GM19467 (cell line): Measurements from ENCODE around the gene EYS.
"Not testable (repeated sequence)": the region's sequence is repeated elsewhere in the genome, so short reads cannot be mapped to it uniquely, and the experiment has no call there.

Source experiments
- ATAC-seq: cut with Tn5 transposase; IDR thresholded peaks from one replicate; pipeline ENCODE4 v1.9.1; 2021; ENCODE audit warnings: mild to moderate bottlenecking, moderate library complexity; ENCODE audit not compliant: unreplicated experiment

Gene EYS

DNA sequence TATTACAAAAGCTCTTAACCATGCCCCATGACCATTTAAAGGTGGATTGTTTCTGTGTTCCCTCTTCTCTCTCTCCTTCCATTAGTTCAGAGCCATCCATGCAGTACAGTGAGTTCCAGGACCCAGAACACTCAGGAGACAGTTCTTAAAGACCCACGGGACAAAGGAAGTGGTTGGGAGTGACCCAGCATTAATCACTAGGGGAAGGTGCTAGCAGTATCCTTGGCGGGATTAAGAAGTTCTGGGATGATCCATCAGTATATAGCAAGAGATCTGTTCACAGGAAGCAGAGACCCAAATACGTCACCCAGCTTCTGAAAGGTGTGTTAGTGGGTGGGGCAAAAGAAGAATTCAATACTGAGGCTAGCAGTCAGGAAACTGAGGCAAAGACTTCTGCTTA lies 1917.3 kb downstream of the EYS start:
- no peak for ATAC-seq

DNA sequence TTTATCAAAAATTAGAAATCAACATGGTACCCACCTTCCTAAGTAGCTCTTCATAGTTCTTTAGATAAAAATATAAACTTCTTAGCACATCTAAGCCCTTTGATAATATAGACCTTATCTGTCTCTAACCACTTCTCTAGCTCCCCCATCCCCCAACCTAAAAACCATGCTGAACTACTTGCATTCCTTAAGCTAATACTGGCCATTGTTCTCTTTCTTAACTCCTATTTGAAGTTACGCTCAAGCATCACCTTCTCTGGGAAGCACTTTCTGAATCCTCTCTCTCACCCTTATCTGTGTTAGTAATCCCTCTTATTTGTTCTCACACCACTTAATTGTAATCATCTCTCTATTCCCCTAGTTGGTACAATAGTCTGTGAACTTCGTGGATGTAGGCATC lies 1918.5 kb downstream of the EYS start:
- no peak for ATAC-seq

DNA sequence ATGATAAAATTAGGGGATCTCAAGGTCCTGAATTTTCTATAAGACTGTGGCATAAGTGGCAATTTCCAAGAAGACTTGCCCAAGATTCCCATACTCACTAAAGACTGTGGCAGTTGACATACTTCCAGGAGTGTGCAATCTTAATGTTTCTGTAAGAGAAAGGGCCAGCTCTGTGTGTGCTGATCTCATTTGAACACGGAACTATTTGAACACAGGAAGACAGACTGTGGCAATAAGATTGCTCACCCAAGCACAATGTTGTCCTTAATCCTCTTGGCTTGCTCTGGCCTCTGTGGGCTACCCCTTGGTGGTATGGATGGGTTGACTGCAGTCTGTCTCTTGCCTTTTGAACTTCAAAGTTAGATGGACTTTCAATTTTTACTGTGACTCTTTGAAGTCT lies 1920.0 kb downstream of the EYS start:
- no peak for ATAC-seq

DNA sequence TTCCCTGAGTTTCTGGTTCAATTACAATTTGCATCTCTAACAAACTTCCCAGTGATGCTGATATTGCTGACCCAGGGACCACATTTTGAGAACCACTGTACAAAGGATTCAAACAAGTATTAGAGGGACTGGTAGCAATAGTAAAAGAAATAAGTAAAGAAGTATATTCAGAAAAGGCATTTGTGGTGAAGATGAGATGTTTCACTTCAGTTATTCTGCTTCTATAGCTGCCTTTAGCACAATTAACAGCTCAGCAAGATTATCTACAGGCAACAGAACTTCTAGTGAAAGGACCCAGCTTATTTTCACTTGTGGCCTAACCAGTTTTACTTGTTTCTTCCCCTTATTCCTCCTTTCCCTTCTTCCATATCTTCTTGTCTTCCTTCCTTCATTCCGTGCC lies 1922.0 kb downstream of the EYS start:
- ATAC-seq, result no peak

DNA sequence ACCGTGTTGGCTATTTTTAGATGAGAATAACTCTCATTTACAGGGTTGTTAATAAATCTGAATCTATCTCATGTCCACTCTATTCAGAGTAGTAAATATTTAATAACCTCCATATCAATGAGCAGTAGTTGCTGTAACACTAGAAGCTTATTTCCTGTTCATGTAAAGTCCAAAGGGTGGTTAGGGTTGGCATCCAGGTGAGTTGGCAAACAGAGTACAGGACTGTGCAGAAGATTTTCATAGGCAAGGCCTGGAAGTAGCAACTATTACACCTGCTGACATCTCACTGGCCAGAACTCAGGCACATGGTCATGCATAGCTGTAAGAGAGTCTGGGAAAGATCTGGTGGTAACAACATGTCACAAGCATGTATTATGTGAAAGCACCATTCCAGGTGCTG lies 1923.9 kb downstream of the EYS start:
- no peak for ATAC-seq

DNA sequence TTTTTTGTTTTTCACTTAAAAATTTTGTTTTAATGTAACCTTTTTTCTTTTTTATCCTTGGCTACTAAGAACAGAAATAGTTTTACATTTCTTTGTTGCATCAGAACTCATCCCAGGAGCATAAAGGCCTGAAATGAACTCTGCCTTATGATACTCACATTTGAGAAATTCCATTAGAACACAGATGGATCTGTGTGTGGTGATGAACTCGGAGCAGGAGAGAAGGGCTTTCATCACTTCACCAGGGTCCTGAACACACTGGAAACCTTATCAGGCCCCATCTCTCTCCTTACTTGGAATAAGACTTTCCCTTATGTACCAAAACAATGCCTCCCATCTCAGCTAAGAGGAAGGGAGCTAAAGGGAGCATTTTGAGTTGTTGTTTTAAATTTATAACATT lies 1932.1 kb downstream of the EYS start:
- ATAC-seq, result no peak

GRCh38 chr6:63773200-63773599 lies 1933.8 kb downstream of the EYS start:
- no peak for ATAC-seq

DNA sequence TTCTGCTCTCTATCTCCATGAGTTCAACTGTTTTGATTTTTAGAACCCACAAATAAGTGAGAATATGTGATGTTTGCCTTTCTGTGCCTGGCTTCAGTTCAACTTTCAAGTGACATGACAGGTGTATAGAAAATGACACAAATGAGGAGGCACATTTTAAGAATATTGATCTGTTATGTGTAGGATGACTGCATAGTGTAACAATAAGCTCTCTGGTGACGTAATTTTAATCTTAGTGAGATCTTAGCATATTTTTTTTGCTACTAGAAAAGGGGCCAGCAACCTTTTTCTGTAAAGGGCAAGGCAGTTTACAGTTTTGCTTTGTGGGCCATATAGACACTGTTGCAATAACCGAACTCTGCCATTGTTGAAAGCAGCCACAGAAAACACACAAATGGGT lies 1941.2 kb downstream of the EYS start:
- ATAC-seq, result no peak

GRCh38 chr6:63764318-63764916 lies 1942.6 kb downstream of the EYS start:
- no peak for ATAC-seq

DNA sequence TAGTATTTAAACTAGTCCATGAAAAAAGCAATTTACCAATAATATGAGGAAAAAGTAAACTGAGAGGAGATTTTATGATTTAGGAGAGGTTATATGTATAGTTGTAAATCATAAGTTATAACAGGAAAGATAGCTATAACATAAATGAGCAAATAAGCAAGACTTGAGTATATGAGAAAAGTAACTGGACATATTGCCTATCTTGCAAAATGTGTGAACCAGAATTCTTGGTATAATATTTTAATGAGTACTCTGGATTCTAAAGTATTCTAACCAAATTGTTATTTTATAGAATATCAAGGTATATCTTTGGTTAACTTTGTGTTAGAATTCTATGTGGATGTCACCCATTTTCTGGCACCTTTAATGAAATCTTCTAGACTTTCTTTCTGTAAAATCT lies 1946.8 kb downstream of the EYS start:
- no peak for ATAC-seq

DNA sequence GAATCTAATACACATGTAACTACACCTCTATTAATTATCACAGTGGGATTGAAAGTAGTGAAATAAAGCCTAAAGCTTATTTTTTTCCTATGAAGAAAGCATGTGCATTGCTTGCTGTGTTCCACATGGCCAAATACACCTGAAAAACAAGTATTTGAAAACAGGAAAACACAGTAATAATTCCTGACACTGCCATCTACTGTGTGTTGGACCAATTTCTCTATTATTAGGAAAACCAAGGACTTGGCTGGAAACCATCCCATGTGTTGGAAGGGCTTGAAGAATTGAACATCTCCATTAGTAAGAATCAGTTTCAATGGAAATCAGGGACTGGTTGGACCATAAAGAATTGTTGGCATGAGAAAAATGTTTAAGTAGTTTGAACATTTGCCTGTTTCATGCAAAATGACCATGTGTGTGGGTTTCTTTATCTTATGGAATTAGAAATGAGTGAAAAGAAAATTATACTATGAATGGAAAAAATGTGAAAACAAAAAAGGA lies 1947.4 kb downstream of the EYS start:
- no peak for ATAC-seq

GRCh38 chr6:63757826-63758225 lies 1949.2 kb downstream of the EYS start:
- ATAC-seq, result no peak

- not testable (repeated sequence) for ATAC-seq
Measured at GRCh38 chr6:63757275-63757674, 1949.8 kb downstream of the EYS start.

- ATAC-seq, result no peak
Measured at GRCh38 chr6:63750400-63750799, 1956.6 kb downstream of the EYS start.

DNA sequence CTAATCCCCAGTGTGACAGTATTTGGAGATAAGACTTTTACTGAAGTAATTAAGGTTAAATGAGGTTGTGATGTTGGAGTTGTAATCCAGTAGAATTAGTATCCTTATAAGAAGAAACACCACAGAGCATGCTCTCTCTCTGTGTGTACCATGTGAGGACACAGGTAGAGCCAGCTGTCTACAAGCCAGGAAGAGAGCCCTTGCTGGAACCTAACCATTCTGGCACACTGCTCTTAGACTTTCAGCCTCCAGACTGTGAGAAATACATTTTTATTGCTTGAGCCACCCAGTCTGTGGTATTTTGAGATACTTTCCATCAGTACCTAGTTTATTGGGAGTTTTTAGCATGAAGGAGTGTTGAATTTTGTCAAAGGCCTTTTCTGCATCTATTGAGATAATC lies 1961.2 kb downstream of the EYS start:
- no peak for ATAC-seq

GRCh38 chr6:63744810-63745209 lies 1962.2 kb downstream of the EYS start:
- ATAC-seq, result no peak

GRCh38 chr6:63743691-63744090 lies 1963.3 kb downstream of the EYS start:
- ATAC-seq, result no peak

DNA sequence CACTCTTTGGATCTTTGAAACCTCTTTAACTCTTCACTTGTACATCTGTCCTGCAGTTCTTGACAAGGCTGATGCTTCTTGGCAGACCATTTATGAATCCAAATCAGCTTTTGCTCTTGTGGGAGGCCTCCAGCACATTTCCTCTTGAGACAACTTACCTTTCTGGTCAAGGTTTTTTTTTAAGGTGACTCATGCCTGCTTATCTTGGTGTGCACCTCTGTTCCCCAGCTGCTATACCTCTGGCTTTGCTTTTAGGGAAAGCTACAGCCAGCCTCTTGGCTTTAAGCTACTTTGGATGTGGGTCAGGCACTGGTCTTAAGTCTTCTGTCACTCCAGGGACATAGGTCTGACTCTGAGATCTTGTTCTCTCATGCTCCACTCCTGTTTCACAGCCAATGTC lies 1965.0 kb downstream of the EYS start:
- no peak for ATAC-seq

DNA sequence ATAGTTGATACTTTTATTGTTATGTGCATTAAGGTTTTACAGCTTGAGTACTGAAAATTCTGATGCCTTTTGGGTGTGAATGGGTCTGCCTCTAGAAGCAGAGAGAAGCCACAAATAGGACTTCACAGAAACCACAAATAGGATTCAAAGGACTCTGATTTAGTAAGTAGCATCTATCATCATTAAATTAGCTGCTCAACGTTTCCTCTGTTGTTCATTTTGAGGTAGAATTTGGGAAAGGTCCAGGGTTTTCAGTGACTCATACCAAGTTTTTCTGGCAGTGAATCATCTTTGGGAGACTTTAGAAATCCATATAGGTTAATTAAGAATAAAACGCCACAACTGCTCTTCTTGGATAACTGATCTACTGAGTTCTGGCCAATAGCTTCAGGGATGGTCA lies 1966.3 kb downstream of the EYS start:
- no peak for ATAC-seq

GRCh38 chr6:63739094-63739687 lies 1967.8 kb downstream of the EYS start:
- no peak for ATAC-seq

GRCh38 chr6:63738190-63738589 lies 1968.8 kb downstream of the EYS start:
- ATAC-seq, result not testable (repeated sequence)

DNA sequence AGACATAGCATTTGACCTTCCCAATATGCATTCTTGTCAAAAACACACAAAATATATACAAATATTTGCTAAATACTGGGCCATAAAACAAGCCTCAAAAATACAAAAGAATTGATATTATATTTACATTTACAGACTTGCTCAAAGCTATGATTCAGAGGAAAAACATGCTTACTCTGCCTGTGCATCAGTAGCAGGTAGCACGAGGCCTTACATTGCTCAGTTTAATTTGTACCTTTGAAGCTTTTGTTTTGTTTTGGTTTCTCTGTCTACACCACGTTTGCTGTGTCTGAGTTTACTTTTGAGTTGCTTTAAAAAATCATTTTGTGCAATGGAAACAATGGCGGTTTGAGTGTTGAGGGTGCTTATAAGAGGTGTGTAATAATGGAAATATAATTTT lies 1972.1 kb downstream of the EYS start:
- ATAC-seq, result no peak

- ATAC-seq, result no peak
Measured at GRCh38 chr6:63732336-63732735, 1974.7 kb downstream of the EYS start.
